WTC11 (cell line): ENCODE measurements around the gene SBK1. TPM values are rescaled to one million over a fixed set of nuclear protein-coding genes. Genes with fewer than 3 reads are reported as not detected.
A peak's percentile ranks its signal among the peaks of the same experiment; 100 is the strongest.

ENCODE experiments used
- CREM ChIP-seq: sonication (generic); formaldehyde crosslinking; IDR thresholded peaks from 2 replicates; pipeline ENCODE4 v1.8.1; 2022; ENCODE audit warnings: mild to moderate bottlenecking, missing genetic modification reagents, moderate library complexity
- CTCF ChIP-seq: fragments of 200-600 bp; IDR thresholded peaks from 2 replicates; pipeline ENCODE4 v1.8.0; 2022; ENCODE audit warnings: antibody characterized with exemption
- EMX1 ChIP-seq: fragments of 250-450 bp; sonication (Bioruptor Pico); IDR thresholded peaks from 2 replicates; pipeline ENCODE4 v1.8.0; 2021; ENCODE audit warnings: mild to moderate bottlenecking
- FOXP1 ChIP-seq: sonication (generic); formaldehyde crosslinking; IDR thresholded peaks from 2 replicates; pipeline ENCODE4 v1.8.0; 2022; ENCODE audit warnings: missing genetic modification reagents, mild to moderate bottlenecking, moderate library complexity, borderline replicate concordance
- IRF1 ChIP-seq: sonication (generic); formaldehyde crosslinking; IDR thresholded peaks from 2 replicates; pipeline ENCODE4 v1.8.0; 2023; ENCODE audit warnings: missing genetic modification reagents
- KAT7 ChIP-seq: sonication (generic); formaldehyde crosslinking; IDR thresholded peaks from 2 replicates; pipeline ENCODE4 v1.8.1; 2023; ENCODE audit warnings: missing genetic modification reagents, mild to moderate bottlenecking, borderline replicate concordance
- MYBL2 ChIP-seq: sonication (generic); formaldehyde crosslinking; IDR thresholded peaks from 2 replicates; pipeline ENCODE4 v1.8.1; 2023; ENCODE audit warnings: mild to moderate bottlenecking, moderate library complexity, missing genetic modification reagents
- NR2C2 ChIP-seq: sonication (generic); formaldehyde crosslinking; IDR thresholded peaks from 2 replicates; pipeline ENCODE4 v1.8.0; 2022; ENCODE audit warnings: mild to moderate bottlenecking, missing genetic modification reagents
- PRDM15 ChIP-seq: sonication (generic); formaldehyde crosslinking; IDR thresholded peaks from 2 replicates; pipeline ENCODE4 v1.8.0; 2022; ENCODE audit warnings: missing genetic modification reagents
- RORB ChIP-seq: fragments of 250-450 bp; sonication (Bioruptor Pico); IDR thresholded peaks from 2 replicates; pipeline ENCODE4 v1.9.0; 2021; ENCODE audit warnings: mild to moderate bottlenecking
- USF2 ChIP-seq: sonication (generic); formaldehyde crosslinking; IDR thresholded peaks from 2 replicates; pipeline ENCODE4 v1.8.1; 2023; ENCODE audit warnings: mild to moderate bottlenecking, missing genetic modification reagents, moderate library complexity
- ZNF138 ChIP-seq: sonication (generic); formaldehyde crosslinking; conservative IDR thresholded peaks from 2 replicates; pipeline ENCODE4 v1.8.1; 2022; ENCODE audit warnings: mild to moderate bottlenecking, moderate library complexity, missing genetic modification reagents
- ZNF263 ChIP-seq: sonication (generic); formaldehyde crosslinking; IDR thresholded peaks from 2 replicates; pipeline ENCODE4 v1.8.1; 2022; ENCODE audit warnings: low read depth, mild to moderate bottlenecking, moderate library complexity, missing genetic modification reagents
- ZNF416 ChIP-seq: fragments of 250-450 bp; sonication (Bioruptor Pico); IDR thresholded peaks from 2 replicates; pipeline ENCODE4 v1.9.0; 2021; ENCODE audit warnings: mild to moderate bottlenecking, inconsistent platforms
- ZNF425 ChIP-seq: fragments of 250-450 bp; sonication (Bioruptor Pico); conservative IDR thresholded peaks from 2 replicates; pipeline ENCODE4 v1.9.0; 2021; ENCODE audit warnings: mild to moderate bottlenecking
- ZNF671 ChIP-seq: fragments of 250-450 bp; sonication (Bioruptor Pico); IDR thresholded peaks from 2 replicates; pipeline ENCODE4 v1.8.0; 2021; ENCODE audit warnings: mild to moderate bottlenecking
- total RNA-seq: library from RNA; stranded (reverse); gene quantifications from 3 replicates; pipeline ENCODE4 v1.2.3, GENCODE V29; 2021
- TF ChIP-seq, protein P1 (sequence below): sonication (generic); formaldehyde crosslinking; IDR thresholded peaks from 2 replicates; pipeline ENCODE4 v1.8.1; 2022; ENCODE audit warnings: low read depth, mild to moderate bottlenecking, moderate library complexity, missing genetic modification reagents, borderline replicate concordance
- TF ChIP-seq, protein P2 (sequence below): sonication (generic); formaldehyde crosslinking; IDR thresholded peaks from 2 replicates; pipeline ENCODE4 v1.8.0; 2022; ENCODE audit warnings: mild to moderate bottlenecking, missing genetic modification reagents
- TF ChIP-seq, protein P3 (sequence below): fragments of 250-450 bp; sonication (Bioruptor Pico); IDR thresholded peaks from 2 replicates; pipeline ENCODE4 v1.9.0; 2021; ENCODE audit warnings: mild to moderate bottlenecking
- TF ChIP-seq, protein P4 (sequence below): fragments of 250-450 bp; sonication (Bioruptor Pico); IDR thresholded peaks from 2 replicates; pipeline ENCODE4 v1.9.0; 2021; ENCODE audit warnings: mild to moderate bottlenecking, borderline replicate concordance

Gene SBK1
- total RNA-seq, 1 experiment from 2014 or later, result 85.7 TPM

DNA sequence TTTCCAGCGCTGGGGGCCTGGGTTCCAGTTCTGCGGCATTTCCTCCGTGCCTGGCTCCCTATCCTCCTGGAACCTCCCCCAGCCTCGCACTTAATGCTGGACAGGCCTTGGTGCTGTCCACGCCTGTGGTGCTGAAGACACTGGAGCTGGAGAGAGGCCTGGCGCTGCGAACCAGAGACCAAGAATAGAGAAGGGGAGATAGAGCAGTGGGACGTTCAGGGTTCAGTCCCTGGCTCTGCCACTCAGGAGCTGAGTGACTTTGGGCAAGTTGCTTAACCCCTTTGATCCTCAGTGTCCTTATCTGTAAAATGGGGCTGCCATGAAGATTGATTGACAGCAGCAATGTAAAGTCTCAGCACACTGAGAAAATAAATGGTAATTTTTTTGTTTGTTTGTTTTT is 11.9 kb downstream of the SBK1 start (continued):
- TF ChIP-seq PRDM15 (CRISPR knock-in tag), result no peak; the same call in 1 of the 2 replicates
- 0 out of 2 replicates have a peak, but pooled peaks have one; percentile 36 for TF ChIP-seq IRF1
- TF ChIP-seq CTCF, result no peak
- TF ChIP-seq FOXP1, result peak; percentile 73; the same call in 1 of the 2 replicates
- TF ChIP-seq USF2 (CRISPR knock-in tag), result no peak
- TF ChIP-seq CREM (CRISPR knock-in tag), result no peak; the same call in 1 of the 2 replicates
- peak; percentile 68; the same call in 1 of the 2 replicates for TF ChIP-seq NR2C2
- TF ChIP-seq, protein P1, sequence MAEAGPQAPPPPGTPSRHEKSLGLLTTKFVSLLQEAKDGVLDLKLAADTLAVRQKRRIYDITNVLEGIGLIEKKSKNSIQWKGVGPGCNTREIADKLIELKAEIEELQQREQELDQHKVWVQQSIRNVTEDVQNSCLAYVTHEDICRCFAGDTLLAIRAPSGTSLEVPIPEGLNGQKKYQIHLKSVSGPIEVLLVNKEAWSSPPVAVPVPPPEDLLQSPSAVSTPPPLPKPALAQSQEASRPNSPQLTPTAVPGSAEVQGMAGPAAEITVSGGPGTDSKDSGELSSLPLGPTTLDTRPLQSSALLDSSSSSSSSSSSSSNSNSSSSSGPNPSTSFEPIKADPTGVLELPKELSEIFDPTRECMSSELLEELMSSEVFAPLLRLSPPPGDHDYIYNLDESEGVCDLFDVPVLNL (CRISPR knock-in tag), result 0 out of 2 replicates have a peak, but pooled peaks have one; percentile 50
- TF ChIP-seq RORB (CRISPR knock-in tag), result no peak
- TF ChIP-seq MYBL2 (CRISPR knock-in tag), result no peak
- TF ChIP-seq ZNF138, result no peak
- TF ChIP-seq, protein P2, sequence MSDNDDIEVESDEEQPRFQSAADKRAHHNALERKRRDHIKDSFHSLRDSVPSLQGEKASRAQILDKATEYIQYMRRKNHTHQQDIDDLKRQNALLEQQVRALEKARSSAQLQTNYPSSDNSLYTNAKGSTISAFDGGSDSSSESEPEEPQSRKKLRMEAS (CRISPR knock-in tag), result peak; percentile 22; the same call in 1 of the 2 replicates
- TF ChIP-seq ZNF425, result no peak
- TF ChIP-seq EMX1 (CRISPR knock-in tag), result no peak
- TF ChIP-seq, protein P3, sequence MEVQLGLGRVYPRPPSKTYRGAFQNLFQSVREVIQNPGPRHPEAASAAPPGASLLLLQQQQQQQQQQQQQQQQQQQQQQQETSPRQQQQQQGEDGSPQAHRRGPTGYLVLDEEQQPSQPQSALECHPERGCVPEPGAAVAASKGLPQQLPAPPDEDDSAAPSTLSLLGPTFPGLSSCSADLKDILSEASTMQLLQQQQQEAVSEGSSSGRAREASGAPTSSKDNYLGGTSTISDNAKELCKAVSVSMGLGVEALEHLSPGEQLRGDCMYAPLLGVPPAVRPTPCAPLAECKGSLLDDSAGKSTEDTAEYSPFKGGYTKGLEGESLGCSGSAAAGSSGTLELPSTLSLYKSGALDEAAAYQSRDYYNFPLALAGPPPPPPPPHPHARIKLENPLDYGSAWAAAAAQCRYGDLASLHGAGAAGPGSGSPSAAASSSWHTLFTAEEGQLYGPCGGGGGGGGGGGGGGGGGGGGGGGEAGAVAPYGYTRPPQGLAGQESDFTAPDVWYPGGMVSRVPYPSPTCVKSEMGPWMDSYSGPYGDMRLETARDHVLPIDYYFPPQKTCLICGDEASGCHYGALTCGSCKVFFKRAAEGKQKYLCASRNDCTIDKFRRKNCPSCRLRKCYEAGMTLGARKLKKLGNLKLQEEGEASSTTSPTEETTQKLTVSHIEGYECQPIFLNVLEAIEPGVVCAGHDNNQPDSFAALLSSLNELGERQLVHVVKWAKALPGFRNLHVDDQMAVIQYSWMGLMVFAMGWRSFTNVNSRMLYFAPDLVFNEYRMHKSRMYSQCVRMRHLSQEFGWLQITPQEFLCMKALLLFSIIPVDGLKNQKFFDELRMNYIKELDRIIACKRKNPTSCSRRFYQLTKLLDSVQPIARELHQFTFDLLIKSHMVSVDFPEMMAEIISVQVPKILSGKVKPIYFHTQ, result no peak
- no peak for TF ChIP-seq ZNF263 (CRISPR knock-in tag)
- TF ChIP-seq KAT7, result no peak
- TF ChIP-seq, protein P4, sequence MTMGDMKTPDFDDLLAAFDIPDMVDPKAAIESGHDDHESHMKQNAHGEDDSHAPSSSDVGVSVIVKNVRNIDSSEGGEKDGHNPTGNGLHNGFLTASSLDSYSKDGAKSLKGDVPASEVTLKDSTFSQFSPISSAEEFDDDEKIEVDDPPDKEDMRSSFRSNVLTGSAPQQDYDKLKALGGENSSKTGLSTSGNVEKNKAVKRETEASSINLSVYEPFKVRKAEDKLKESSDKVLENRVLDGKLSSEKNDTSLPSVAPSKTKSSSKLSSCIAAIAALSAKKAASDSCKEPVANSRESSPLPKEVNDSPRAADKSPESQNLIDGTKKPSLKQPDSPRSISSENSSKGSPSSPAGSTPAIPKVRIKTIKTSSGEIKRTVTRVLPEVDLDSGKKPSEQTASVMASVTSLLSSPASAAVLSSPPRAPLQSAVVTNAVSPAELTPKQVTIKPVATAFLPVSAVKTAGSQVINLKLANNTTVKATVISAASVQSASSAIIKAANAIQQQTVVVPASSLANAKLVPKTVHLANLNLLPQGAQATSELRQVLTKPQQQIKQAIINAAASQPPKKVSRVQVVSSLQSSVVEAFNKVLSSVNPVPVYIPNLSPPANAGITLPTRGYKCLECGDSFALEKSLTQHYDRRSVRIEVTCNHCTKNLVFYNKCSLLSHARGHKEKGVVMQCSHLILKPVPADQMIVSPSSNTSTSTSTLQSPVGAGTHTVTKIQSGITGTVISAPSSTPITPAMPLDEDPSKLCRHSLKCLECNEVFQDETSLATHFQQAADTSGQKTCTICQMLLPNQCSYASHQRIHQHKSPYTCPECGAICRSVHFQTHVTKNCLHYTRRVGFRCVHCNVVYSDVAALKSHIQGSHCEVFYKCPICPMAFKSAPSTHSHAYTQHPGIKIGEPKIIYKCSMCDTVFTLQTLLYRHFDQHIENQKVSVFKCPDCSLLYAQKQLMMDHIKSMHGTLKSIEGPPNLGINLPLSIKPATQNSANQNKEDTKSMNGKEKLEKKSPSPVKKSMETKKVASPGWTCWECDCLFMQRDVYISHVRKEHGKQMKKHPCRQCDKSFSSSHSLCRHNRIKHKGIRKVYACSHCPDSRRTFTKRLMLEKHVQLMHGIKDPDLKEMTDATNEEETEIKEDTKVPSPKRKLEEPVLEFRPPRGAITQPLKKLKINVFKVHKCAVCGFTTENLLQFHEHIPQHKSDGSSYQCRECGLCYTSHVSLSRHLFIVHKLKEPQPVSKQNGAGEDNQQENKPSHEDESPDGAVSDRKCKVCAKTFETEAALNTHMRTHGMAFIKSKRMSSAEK (CRISPR knock-in tag), result no peak
- TF ChIP-seq ZNF416 (CRISPR knock-in tag), result no peak
- TF ChIP-seq ZNF671 (CRISPR knock-in tag), result no peak
